Measurements from ENCODE around the gene SUPT3H.

DNA sequence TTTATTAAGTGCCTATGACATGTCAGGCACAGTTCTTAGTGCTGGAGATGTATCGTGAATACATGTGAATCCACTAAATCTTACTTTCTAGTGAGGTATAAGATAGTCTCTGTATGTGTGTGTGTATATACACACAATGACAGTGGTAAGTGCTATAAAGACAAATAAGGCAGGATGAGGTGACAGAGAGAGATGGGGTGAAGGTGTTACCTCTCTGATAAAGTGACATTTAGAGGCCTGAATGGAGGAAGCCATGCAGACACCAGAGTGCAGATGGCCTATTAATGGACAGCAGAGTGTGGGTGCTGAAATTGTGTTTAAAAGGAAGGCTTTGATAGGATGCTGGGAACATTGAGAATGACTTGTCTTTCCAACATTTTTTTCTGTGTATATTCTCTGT lies 535.9 kb downstream of the SUPT3H start:
- no peak for TF ChIP-seq EZH2 (IDR thresholded peaks at IDR 0.05; ENCODE audit: borderline replicate concordance, insufficient read depth, low read depth, low read length, poor library complexity, severe bottlenecking)
- TF ChIP-seq, protein P1, sequence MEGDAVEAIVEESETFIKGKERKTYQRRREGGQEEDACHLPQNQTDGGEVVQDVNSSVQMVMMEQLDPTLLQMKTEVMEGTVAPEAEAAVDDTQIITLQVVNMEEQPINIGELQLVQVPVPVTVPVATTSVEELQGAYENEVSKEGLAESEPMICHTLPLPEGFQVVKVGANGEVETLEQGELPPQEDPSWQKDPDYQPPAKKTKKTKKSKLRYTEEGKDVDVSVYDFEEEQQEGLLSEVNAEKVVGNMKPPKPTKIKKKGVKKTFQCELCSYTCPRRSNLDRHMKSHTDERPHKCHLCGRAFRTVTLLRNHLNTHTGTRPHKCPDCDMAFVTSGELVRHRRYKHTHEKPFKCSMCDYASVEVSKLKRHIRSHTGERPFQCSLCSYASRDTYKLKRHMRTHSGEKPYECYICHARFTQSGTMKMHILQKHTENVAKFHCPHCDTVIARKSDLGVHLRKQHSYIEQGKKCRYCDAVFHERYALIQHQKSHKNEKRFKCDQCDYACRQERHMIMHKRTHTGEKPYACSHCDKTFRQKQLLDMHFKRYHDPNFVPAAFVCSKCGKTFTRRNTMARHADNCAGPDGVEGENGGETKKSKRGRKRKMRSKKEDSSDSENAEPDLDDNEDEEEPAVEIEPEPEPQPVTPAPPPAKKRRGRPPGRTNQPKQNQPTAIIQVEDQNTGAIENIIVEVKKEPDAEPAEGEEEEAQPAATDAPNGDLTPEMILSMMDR (IDR thresholded peaks at IDR 0.05): no peak

All from B cell (primary cell).